GM21717 (cell line): ENCODE data around the gene PCIF1.
A peak's percentile ranks its signal among the peaks of the same experiment; 100 is the strongest.
"Not testable (repeated sequence)": the region's sequence is repeated elsewhere in the genome, so short reads cannot be mapped to it uniquely, and the experiment has no call there.

Experiments used
- ATAC-seq: cut with Tn5 transposase; IDR thresholded peaks from one replicate; pipeline ENCODE4 v1.9.1; 2021; ENCODE audit warnings: mild to moderate bottlenecking, moderate library complexity; ENCODE audit not compliant: unreplicated experiment

PCIF1 gene

DNA sequence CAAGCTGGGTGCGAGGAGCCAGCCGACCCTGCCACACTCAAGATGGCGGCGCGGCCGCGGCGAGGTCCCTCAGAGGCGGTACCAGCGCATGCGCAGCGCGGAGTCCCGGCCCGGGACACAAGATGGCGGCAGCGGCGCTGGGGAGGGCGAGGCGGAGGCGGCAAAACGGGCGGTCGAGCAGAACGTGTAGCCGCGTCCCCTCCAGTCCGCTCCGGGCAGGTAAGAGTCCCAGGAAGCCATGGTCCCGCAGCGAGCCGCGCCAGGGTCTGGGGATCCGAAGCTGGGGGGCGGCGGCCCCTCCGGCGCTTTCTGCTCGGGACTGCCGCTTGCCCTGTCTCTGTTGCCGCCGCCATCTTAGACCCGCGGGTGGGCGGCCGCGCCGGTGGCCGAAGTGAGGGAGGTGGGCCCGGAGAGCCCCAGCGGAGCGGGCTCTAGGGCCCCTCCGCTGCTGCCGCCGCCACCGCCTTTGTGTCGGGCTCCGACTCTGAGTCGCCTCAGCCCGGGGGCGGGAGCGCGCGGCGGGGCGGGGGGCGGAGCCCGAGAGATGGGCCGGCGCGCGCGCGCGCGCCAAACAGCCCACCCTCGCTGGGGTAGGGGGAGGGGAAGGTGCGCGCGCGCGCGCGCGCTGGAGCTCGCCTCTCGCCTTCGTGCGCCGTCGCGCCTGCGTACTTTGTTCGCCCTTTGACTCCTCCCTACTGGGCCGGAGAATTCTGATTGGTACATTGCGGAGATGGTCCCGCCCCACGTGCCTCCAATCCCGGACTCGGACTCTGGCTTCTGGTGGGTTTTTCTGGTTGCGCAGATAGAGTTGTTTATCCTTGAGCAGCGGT is at the start of gene PCIF1:
PCIF1 (plus strand) TSS at position 98 of the 830 bp plus-strand sequence. CDS start 4,317 bp downstream, outside the sequence.
- ATAC-seq: peak; percentile 62

DNA sequence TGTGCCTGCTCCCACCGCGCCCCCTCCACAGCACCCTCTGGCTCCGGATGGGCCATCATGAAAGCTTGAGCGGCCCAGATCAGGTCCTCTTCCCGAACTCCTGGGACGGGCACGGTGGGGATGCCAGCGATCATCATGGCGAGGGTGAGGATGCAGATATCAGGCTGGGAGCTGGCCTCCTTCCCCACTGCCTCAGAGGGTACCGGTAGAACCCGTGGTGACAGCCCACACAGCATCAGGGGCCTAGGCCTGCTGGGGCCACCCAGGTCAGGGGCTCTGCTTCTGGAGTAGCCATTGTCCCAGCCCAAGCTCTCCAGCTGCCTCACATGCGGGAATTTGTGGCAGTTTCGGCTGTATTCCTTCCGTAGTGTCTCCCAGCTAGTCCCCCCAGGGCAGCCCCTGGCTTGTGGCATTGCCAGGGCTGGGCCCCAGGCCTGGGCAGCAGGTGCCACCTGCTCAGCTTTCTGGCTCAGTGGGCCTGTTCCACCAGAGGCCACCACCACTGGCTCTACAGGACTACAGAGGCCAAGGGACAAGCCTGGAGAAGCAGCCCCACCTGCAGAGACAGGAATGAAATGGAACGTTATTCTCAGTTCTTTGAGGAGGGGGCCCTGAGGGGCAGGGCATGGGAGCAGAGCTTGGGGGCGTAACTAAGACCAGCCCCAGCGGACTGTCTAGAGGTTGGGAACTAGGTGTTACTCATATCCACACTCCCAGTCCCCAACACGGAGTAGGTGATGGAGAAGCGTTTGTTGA is 47.7 kb upstream of the PCIF1 start:
- ATAC-seq: no peak

- no peak for ATAC-seq
Measured at GRCh38 chr20:45887346-45887715, 47.2 kb upstream of the PCIF1 start, which contains the start of gene SPATA25. TSS of gene SPATA25 (minus strand) at chr20:45887622. CDS start at chr20:45887590, 32 bp downstream.

- no peak for ATAC-seq
Measured at GRCh38 chr20:45888681-45889080, 45.8 kb upstream of the PCIF1 start.

GRCh38 chr20:45890077-45890984 is 44.2 kb upstream of the PCIF1 start:
- ATAC-seq: no peak

DNA sequence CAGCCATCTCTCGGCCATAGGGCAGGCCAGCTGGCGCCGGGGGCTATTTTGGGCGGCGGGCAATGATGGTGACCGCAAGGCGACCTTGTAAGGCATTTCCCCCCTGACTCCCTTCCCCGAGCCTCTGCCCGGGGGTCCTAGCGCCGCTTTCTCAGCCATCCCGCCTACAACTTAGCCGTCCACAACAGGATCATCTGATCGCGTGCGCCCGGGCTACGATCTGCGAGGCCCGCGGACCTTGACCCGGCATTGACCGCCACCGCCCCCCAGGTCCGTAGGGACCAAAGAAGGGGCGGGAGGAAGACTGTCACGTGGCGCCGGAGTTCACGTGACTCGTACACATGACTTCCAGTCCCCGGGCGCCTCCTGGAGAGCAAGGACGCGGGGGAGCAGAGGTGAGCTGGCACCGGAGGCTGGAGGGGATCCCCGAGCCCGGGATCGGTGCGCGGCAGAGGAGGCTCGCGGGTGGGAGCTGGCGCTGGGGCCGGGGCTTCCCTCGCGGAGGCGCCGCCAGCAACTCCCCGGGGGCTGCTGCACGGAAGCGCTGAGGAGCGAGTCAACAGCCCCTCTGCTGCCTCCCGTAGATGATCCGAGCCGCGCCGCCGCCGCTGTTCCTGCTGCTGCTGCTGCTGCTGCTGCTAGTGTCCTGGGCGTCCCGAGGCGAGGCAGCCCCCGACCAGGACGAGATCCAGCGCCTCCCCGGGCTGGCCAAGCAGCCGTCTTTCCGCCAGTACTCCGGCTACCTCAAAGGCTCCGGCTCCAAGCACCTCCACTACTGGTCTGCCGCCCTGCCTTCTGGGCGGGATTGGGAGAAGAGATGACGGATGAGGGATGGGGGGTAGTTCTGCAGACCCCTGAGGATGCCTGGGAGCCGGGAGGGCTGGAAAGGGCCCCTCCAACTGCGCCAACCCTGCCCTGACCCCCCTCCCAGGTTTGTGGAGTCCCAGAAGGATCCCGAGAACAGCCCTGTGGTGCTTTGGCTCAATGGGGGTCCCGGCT is 43.2 kb upstream of the PCIF1 start, which contains the start of the genes CTSA and NEURL2:
CTSA (plus strand) TSS at position 351 of the 999 bp plus-strand sequence; CDS start at position 585, 234 bp downstream.
NEURL2 (minus strand) TSS at position 224 of the 999 bp plus-strand sequence; CDS start at position 7, 217 bp downstream.
- no peak for ATAC-seq

- no peak for ATAC-seq
Measured at GRCh38 chr20:45892049-45892825, 42.2 kb upstream of the PCIF1 start.

- no peak for ATAC-seq
Measured at GRCh38 chr20:45892828-45893500, 41.5 kb upstream of the PCIF1 start.

DNA sequence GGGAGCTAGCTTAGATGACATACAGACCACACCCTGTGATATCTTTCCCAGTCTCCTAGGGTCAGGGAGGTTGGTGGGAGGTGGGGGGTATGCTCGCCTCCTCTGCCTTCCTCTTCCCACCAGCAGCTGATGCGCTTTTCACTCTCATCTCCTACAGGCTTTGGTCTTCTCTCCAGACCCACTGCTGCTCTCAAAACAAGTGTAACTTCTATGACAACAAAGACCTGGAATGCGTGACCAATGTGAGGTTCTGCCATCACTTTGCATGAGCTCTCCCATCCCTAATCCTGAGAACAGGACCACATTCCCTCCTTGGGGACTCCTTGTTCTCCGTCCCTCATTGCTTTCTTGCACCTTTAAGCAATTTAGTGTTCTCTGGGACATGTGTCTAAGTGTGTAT is 40.7 kb upstream of the PCIF1 start:
- ATAC-seq: no peak

GRCh38 chr20:45894797-45895196 is 39.7 kb upstream of the PCIF1 start:
- ATAC-seq: no peak

DNA sequence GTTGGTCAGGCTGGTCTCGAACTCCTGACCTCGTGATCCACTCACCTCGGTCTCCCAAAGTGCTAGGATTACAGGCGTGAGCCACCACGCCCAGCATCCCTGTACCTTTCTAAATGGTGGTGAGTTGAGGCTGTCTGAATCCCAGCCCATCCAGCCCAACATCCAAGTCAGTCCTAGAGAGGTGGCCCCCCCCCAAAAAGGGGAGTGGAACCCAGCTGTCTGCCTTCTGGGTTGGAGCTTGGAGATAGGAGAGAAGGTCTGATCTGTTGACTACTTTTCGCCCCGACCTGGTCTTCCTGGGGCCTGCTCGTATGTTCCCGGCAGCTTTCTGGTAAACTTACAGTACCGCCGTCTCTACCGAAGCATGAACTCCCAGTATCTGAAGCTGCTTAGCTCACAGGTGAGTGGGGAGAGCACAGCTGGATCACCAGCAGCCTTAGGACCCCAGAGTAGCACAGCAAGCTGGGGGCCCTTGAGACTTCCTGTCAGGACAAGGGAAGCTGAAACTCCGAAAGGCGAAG is 37.8 kb upstream of the PCIF1 start:
- ATAC-seq: no peak

DNA sequence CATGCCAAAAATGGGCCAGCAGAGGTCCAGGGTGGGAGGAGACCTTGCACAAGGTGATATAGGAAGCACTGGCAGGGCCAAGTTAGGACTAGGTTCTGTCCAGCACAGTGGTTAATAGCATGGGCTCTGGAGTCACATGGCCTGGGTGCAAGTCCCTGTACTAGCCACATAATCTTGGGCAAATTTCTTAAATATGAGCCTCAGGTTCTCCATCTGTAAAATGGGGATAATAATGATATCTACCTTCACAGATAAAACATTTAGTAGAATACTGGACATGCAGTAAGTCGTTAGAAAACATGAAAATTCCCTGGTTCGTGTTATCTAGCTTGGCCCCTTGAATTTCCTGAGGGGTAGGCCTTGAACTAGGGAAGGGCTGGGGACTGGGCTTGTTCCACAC is 37.2 kb upstream of the PCIF1 start:
- no peak for ATAC-seq

DNA sequence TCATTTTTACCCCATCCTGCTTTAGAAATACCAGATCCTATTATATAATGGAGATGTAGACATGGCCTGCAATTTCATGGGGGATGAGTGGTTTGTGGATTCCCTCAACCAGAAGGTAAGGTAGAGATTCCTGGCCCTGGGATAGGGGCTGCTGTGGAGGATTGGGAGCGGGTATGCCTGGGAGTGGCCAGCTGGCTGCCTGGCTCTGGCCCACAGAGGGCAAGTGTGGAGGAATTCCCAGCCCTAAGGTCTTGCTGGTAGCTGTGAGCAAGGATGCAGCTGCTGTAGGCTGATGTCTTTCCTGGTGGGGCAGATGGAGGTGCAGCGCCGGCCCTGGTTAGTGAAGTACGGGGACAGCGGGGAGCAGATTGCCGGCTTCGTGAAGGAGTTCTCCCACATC is 36.8 kb upstream of the PCIF1 start:
- ATAC-seq: no peak

DNA sequence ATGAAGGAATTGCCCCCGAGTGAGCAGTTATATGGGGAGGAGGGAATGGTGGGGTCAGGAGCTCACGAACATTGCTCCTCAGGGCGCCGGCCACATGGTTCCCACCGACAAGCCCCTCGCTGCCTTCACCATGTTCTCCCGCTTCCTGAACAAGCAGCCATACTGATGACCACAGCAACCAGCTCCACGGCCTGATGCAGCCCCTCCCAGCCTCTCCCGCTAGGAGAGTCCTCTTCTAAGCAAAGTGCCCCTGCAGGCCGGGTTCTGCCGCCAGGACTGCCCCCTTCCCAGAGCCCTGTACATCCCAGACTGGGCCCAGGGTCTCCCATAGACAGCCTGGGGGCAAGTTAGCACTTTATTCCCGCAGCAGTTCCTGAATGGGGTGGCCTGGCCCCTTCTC is 36.2 kb upstream of the PCIF1 start:
- no peak for ATAC-seq

DNA sequence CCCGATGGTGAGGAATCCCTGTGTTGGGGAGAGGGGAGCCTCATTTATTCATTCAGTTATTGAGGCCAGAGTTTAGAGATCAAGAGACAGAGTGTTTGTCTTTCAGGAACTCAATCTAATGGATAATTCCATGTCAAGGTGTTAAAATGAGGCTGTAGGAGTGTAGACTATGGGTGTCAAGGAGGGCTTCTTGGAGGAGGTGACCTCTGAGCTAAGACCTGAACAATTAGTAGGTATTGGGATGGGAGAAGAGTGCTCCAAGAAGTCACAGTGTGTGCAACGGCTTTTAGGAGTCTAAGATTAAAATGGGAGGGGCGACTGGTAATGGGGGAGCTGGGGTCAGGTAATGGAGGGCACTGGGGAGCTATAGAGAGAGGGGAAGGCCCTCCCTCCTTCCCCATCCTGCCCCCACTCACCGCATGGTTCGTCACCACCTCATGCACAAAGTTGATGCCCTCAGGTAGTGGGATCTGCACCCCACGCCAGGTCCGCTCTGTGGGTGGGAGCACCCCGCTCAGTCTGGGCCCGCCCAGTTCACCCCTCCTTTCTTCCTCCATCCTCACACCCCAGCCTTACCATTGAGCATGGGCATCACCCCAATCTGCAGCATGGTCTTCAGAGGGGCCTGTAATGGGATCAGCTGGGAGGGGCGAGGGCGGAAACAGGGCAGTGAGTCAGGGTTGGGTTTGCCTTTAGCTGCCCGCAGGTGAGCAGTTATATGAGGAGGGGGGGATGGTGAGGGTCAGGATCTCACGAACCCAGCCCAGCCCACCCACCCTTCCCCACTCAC is 35.2 kb upstream of the PCIF1 start:
- ATAC-seq: no peak

GRCh38 chr20:45901332-45901731 is 33.2 kb upstream of the PCIF1 start:
- not testable (repeated sequence) for ATAC-seq

DNA sequence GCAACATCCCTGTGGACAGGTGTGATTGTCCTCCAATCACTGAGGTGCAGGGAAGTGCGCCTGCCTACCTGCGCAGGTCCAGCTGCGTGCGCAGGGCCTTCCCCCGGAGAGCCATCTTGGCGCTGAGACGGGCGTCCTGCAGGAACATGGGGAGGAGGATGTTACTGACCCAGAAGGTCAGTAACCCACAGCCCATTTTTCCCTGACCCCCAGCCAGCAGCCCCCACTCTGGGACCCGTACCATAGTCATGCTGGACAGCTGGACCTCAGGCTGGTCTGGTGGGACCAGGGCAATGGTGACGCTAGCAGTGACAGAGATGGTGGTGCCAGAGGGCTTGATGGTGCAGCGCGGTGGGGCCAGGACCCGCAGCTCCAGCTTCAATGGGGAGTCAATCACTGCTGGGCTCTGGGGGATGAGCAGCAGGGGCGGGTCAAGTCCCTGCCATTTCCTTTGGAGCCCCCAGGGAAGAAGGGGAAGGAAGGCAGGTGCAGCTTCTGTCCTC is 32.2 kb upstream of the PCIF1 start:
- no peak for ATAC-seq
